Measurements from ENCODE around the gene PRKCA.

- TF ChIP-seq SNAI2 (CRISPR knock-in tag; IDR thresholded peaks at IDR 0.05) (no peak), TSHZ2 (CRISPR knock-in tag; IDR thresholded peaks at IDR 0.05) (no peak), ZFP3 (CRISPR knock-in tag; IDR thresholded peaks at IDR 0.05) (no peak), POU6F1 (CRISPR knock-in tag; IDR thresholded peaks at IDR 0.05; ENCODE audit: borderline replicate concordance, low read depth) (no peak)
These were observed 335.1 kb downstream of the PRKCA start for GRCh38 chr17:66637491-66637890.
